ENCODE measurements around the gene PLXDC1.

DNA sequence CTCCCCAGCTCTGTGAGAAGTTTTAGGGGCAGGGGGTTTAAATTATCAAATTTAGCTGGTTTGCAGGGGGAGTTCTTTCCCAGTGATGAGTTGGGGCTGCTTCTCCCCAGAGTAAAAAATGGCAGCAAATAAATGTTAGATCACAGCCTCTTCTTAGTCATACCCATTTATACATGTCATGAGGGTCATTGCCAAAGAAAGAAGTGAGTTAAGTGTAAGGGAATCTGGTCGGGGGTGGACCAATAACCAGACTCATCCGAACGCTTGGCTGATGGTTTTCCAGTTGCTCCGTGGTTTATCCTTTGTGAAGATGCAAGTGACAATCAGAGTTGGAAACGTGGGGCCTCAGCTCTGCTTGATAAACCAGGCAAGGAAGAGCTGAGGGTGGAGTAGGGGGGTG, 87.1 kb downstream of the PLXDC1 start:
- TF ChIP-seq, protein P1, sequence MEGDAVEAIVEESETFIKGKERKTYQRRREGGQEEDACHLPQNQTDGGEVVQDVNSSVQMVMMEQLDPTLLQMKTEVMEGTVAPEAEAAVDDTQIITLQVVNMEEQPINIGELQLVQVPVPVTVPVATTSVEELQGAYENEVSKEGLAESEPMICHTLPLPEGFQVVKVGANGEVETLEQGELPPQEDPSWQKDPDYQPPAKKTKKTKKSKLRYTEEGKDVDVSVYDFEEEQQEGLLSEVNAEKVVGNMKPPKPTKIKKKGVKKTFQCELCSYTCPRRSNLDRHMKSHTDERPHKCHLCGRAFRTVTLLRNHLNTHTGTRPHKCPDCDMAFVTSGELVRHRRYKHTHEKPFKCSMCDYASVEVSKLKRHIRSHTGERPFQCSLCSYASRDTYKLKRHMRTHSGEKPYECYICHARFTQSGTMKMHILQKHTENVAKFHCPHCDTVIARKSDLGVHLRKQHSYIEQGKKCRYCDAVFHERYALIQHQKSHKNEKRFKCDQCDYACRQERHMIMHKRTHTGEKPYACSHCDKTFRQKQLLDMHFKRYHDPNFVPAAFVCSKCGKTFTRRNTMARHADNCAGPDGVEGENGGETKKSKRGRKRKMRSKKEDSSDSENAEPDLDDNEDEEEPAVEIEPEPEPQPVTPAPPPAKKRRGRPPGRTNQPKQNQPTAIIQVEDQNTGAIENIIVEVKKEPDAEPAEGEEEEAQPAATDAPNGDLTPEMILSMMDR (IDR thresholded peaks at IDR 0.05) = no peak
- TF ChIP-seq POLR2A (IDR thresholded peaks at IDR 0.05) = no peak

All from body of pancreas (tissue), 4 donors.